Common myeloid progenitor, CD34-positive (primary cell): ENCODE measurements around the gene OGFOD1.

Experiments used
- CTCF ChIA-PET: fragments of 350-600 bp; sonication (Branson Sonifier 250); formaldehyde crosslinking; loops from one replicate; lab custom pipeline; 2021; ENCODE audit warnings: antibody characterized with exemption; lab: Charles Lee
- POLR2A ChIA-PET: fragments of 350-600 bp; sonication (Branson Sonifier 250); formaldehyde crosslinking; loops from one replicate; lab custom pipeline; 2021; ENCODE audit warnings: antibody characterized with exemption; lab: Charles Lee
- DNase-seq, 3 donors: peaks; one replicate each; pipeline versions ENCODE4 v3.0.0 to v3.0.0-alpha.2; 2013
- H3K27ac ChIP-seq, 2 experiments: 1 replicate in 1 of 2; 2 replicates in 1 of 2; pipeline ENCODE4 v1.7.0; 2013; ENCODE audit warnings: inconsistent platforms in 2 of 2, low read length in 2 of 2, mild to moderate bottlenecking in 2 of 2, low read depth in 1 of 2, moderate library complexity in 1 of 2; ENCODE audit not compliant: severe bottlenecking in 2 of 2, insufficient read depth in 1 of 2, poor library complexity in 1 of 2
- H3K27me3 ChIP-seq, 5 experiments: replicated peaks in 2 of 5; 1 replicate in 3 of 5; 2 replicates in 2 of 5; pipeline versions ENCODE4 v1.6.1 to v1.7.0; 2013; ENCODE audit warnings: low read length in 4 of 5, mild to moderate bottlenecking in 2 of 5, moderate library complexity in 2 of 5, inconsistent platforms in 1 of 5; ENCODE audit not compliant: insufficient read depth in 5 of 5, control insufficient read depth in 4 of 5
- H3K36me3 ChIP-seq, 4 experiments: 1 replicate in 2 of 4; 2 replicates in 2 of 4; pipeline versions ENCODE4 v1.6.1 to v1.7.0; 2013; ENCODE audit warnings: low read length in 3 of 4, control low read depth in 1 of 4, mild to moderate bottlenecking in 1 of 4; ENCODE audit not compliant: control insufficient read depth in 4 of 4, insufficient read depth in 4 of 4
- H3K4me1 ChIP-seq, 4 experiments: 1 replicate in 3 of 4; 2 replicates in 1 of 4; pipeline versions ENCODE4 v1.6.1 to v1.7.1; 2013; ENCODE audit warnings: low read length in 3 of 4, mild to moderate bottlenecking in 3 of 4, control low read depth in 1 of 4, inconsistent platforms in 1 of 4, moderate library complexity in 1 of 4; ENCODE audit not compliant: control insufficient read depth in 4 of 4, insufficient read depth in 4 of 4; ENCODE audit errors: control extremely low read depth in 1 of 4
- H3K4me3 ChIP-seq, 7 experiments: 1 replicate in 4 of 7; 2 replicates in 3 of 7; pipeline versions ENCODE4 v1.5.1 to v1.7.0; 2013; ENCODE audit warnings: mild to moderate bottlenecking in 7 of 7, low read length in 6 of 7, moderate library complexity in 6 of 7, inconsistent platforms in 2 of 7, low read depth in 2 of 7, control low read depth in 1 of 7; ENCODE audit not compliant: insufficient read depth in 4 of 7, control insufficient read depth in 1 of 7; ENCODE audit errors: extremely low read depth in 1 of 7
- H3K9me3 ChIP-seq, 5 experiments: 1 replicate in 4 of 5; 2 replicates in 1 of 5; pipeline versions ENCODE4 v1.6.1 to v1.7.1; 2013; ENCODE audit warnings: low read length in 4 of 5, mild to moderate bottlenecking in 2 of 5, inconsistent platforms in 1 of 5, low read depth in 1 of 5, moderate library complexity in 1 of 5; ENCODE audit not compliant: control insufficient read depth in 4 of 5, insufficient read depth in 2 of 5; ENCODE audit errors: control extremely low read depth in 1 of 5
- WGBS: methylation state at CpG from one replicate; pipeline ENCODE4 v1.1.5; 2013; ENCODE audit not compliant: insufficient coverage; 5-methylcytosine and 5-hydroxymethylcytosine counted together

The OGFOD1 gene

GRCh38 chr16:56421976-56422669, 29.2 kb upstream of the OGFOD1 start:
- H3K4me3 ChIP-seq = no peak overlapping the region
- H3K27ac ChIP-seq = no peak overlapping the region
- H3K27me3 ChIP-seq = no peaks in the 10 kb centered on the region
- 81% methylated on average over 5 of the region's 5 CpGs for WGBS
- H3K9me3 ChIP-seq = no peaks in the 10 kb centered on the region
- no peak for DNase-seq
- ChIA-PET CTCF (no interaction called here), POLR2A (no interaction called here)
- H3K36me3 ChIP-seq = no peaks in the 10 kb centered on the region
- peaks cover 11 to 32% (median 22%) of the 10 kb centered on the region in 4 experiments for H3K4me1 ChIP-seq

- H3K4me3 ChIP-seq = peak overlapping the region in 2 of 7 experiments; percentile 87 to 90
- peaks cover 11 to 32% (median 22%) of the 10 kb centered on the region in 4 experiments for H3K4me1 ChIP-seq
- ChIA-PET CTCF (no interaction called here), POLR2A (interaction anchor here (0.6 kb wide), 1 partner anchor 76 kb away, joined by 3 read pairs; no protein-coding TSS in a partner anchor)
- 87% methylated on average over 3 of the region's 4 CpGs for WGBS
- H3K36me3 ChIP-seq = no peaks in the 10 kb centered on the region
- no peak overlapping the region for H3K27ac ChIP-seq
- H3K9me3 ChIP-seq = no peaks in the 10 kb centered on the region
- H3K27me3 ChIP-seq = no peaks in the 10 kb centered on the region
- no peak for DNase-seq
Measured at GRCh38 chr16:56422896-56423441, 28.4 kb upstream of the OGFOD1 start.

- H3K36me3 ChIP-seq = peaks cover 0 to 3% (median 0%) of the 10 kb centered on the region in 4 experiments
- DNase-seq = peak in 2 of 3 donors; percentile 37 to 59
- no peaks in the 10 kb centered on the region for H3K27me3 ChIP-seq
- ChIA-PET CTCF (no interaction called here), POLR2A (interaction anchor here (0.6 kb wide), 1 partner anchor 77 kb away, joined by 3 read pairs; no protein-coding TSS in a partner anchor)
- no peaks in the 10 kb centered on the region for H3K9me3 ChIP-seq
- peaks cover 11 to 32% (median 22%) of the 10 kb centered on the region in 4 experiments for H3K4me1 ChIP-seq
- 3% methylated on average over 5 of the region's 7 CpGs for WGBS
- H3K4me3 ChIP-seq = peak overlapping the region; percentile 54 to 91 (median 88)
- H3K27ac ChIP-seq = peak overlapping the region in 1 of 2 experiments; percentile 82
Measured at GRCh38 chr16:56423584-56424403, 27.6 kb upstream of the OGFOD1 start.

GRCh38 chr16:56424404-56424764, 27.0 kb upstream of the OGFOD1 start:
- WGBS = under 1% methylated on average over 12 of the region's 16 CpGs
- Histone ChIP-seq H3K27me3 (no peaks in the 10 kb centered on the region), H3K9me3 (no peaks in the 10 kb centered on the region), H3K36me3 (peaks cover 0 to 5% (median 0%) of the 10 kb centered on the region in 4 experiments), H3K4me3 (peak overlapping the region; percentile 54 to 91 (median 88)), H3K27ac (peak overlapping the region in 1 of 2 experiments; percentile 82), H3K4me1 (peaks cover 11 to 32% (median 22%) of the 10 kb centered on the region in 4 experiments)
- DNase-seq = no peak
- ChIA-PET POLR2A (no interaction called here), CTCF (no interaction called here)

- Histone ChIP-seq H3K4me3 (peak overlapping the region; percentile 54 to 91 (median 88)), H3K27ac (peak overlapping the region in 1 of 2 experiments; percentile 82), H3K9me3 (no peaks in the 10 kb centered on the region), H3K36me3 (peaks cover 0 to 5% (median 0%) of the 10 kb centered on the region in 4 experiments), H3K27me3 (no peaks in the 10 kb centered on the region), H3K4me1 (peaks cover 11 to 32% (median 22%) of the 10 kb centered on the region in 4 experiments)
- POLR2A ChIA-PET = no interaction called here
- 0% methylated on average over 61 of the region's 79 CpGs for WGBS
- CTCF ChIA-PET = no interaction called here
- peak in 2 of 3 donors; percentile 42 to 60 for DNase-seq
Measured at GRCh38 chr16:56424791-56425438, 26.4 kb upstream of the OGFOD1 start.

GRCh38 chr16:56425439-56425832, 25.9 kb upstream of the OGFOD1 start, which contains the start of gene AMFR:
Gene AMFR (minus strand): TSS chr16:56425545. CDS start chr16:56425327, 218 bp downstream.
- H3K4me3 ChIP-seq = peak within 1 kb of the TSS; percentile 54 to 91 (median 88)
- H3K27me3 ChIP-seq = no peaks in the 10 kb centered on the region
- WGBS = under 1% methylated on average over 51 of the region's 57 CpGs
- peak within 1 kb of the TSS in 1 of 2 experiments; percentile 82 for H3K27ac ChIP-seq
- peaks cover 0 to 6% (median under 1%) of the 10 kb centered on the region in 4 experiments for H3K36me3 ChIP-seq
- CTCF ChIA-PET = interaction anchor here (1.1 kb wide), 1 partner anchor 19 kb away, joined by 3 read pairs; no protein-coding TSS in a partner anchor
- POLR2A ChIA-PET = interaction anchor here (0.6 kb wide), 1 partner anchor 143 kb away, joined by 4 read pairs; no protein-coding TSS in a partner anchor
- H3K4me1 ChIP-seq = peaks cover 11 to 32% (median 22%) of the 10 kb centered on the region in 4 experiments
- DNase-seq = peak; percentile 87 to 92 (median 90)
- no peaks in the 10 kb centered on the region for H3K9me3 ChIP-seq
